Fibroblast of pulmonary artery (primary cell): ENCODE measurements around the gene TRPV4.

Experiments
- DNase-seq: peaks from one replicate; pipeline ENCODE4 v3.0.0-alpha.2; 2010; ENCODE audit warnings: low read depth
- H3K4me3 ChIP-seq: replicated peaks from 2 replicates; pipeline ENCODE4 v1.5.1; 2011; ENCODE audit warnings: low read depth, mild to moderate bottlenecking, control low read depth, low read length, moderate library complexity
- CTCF ChIP-seq: IDR thresholded peaks from 2 replicates; pipeline ENCODE4 v1.5.1; 2011; ENCODE audit warnings: mild to moderate bottlenecking, control low read depth, low read length, inconsistent platforms; ENCODE audit errors: missing control alignments

TRPV4 gene

GRCh38 chr12:109768901-109769670 lies 64.1 kb downstream of the TRPV4 start:
- no peak overlapping the region for H3K4me3 ChIP-seq
- TF ChIP-seq CTCF, result no peak
- DNase-seq, result no peak

GRCh38 chr12:109767991-109768900 lies 65.0 kb downstream of the TRPV4 start:
- H3K4me3 ChIP-seq, result no peak overlapping the region
- no peak for DNase-seq
- no peak for TF ChIP-seq CTCF

GRCh38 chr12:109767456-109767855 lies 65.7 kb downstream of the TRPV4 start:
- TF ChIP-seq CTCF, result no peak
- no peak for DNase-seq
- no peak overlapping the region for H3K4me3 ChIP-seq

- no peak overlapping the region for H3K4me3 ChIP-seq
- no peak for DNase-seq
- no peak for TF ChIP-seq CTCF
Measured at GRCh38 chr12:109766251-109766778, 66.9 kb downstream of the TRPV4 start.

GRCh38 chr12:109765446-109765810 lies 67.8 kb downstream of the TRPV4 start:
- H3K4me3 ChIP-seq, result no peak overlapping the region
- no peak for TF ChIP-seq CTCF
- no peak for DNase-seq

- H3K4me3 ChIP-seq, result no peak overlapping the region
- no peak for DNase-seq
- TF ChIP-seq CTCF, result no peak
Measured at GRCh38 chr12:109764776-109765445, 68.3 kb downstream of the TRPV4 start.
